Fibroblast of lung (primary cell): ENCODE results near the gene SLC25A5. TPM values are rescaled to one million over a fixed set of nuclear protein-coding genes. Genes with fewer than 3 reads are reported as not detected.
"Not testable (repeated sequence)": the region's sequence is repeated elsewhere in the genome, so short reads cannot be mapped to it uniquely, and the experiment has no call there.

Experiments used
- DNase-seq, 2 donors: peaks; one replicate each; pipeline versions ENCODE4 v3.0.0 to v3.0.0-alpha.2; 2010; ENCODE audit warnings: low read depth in 2 of 2
- H2AFZ ChIP-seq: 2 replicates; pipeline ENCODE4 v1.5.1; 2012; ENCODE audit warnings: low read length, control low read depth, inconsistent platforms
- H3K27ac ChIP-seq: 2 replicates; pipeline ENCODE4 v1.5.1; 2011; ENCODE audit warnings: low read length, control low read depth; ENCODE audit not compliant: insufficient read depth
- H3K27me3 ChIP-seq: 2 replicates; pipeline ENCODE4 v1.5.1; 2011; ENCODE audit warnings: mild to moderate bottlenecking, low read length; ENCODE audit not compliant: control insufficient read depth, insufficient read depth
- H3K36me3 ChIP-seq: 2 replicates; pipeline ENCODE4 v1.5.1; 2011; ENCODE audit warnings: low read length; ENCODE audit not compliant: control insufficient read depth, insufficient read depth
- H3K4me1 ChIP-seq: 2 replicates; pipeline ENCODE4 v1.5.1; 2011; ENCODE audit warnings: low read length; ENCODE audit not compliant: control insufficient read depth, insufficient read depth; ENCODE audit errors: extremely low read depth
- H3K4me2 ChIP-seq: 2 replicates; pipeline ENCODE4 v1.5.1; 2011; ENCODE audit warnings: low read length, control low read depth; ENCODE audit not compliant: insufficient read depth; ENCODE audit errors: extremely low read depth
- H3K4me3 ChIP-seq, 4 experiments: fragments of 200-600 bp in 1 of 4; sonication (generic) in 1 of 4; replicated peaks in 1 of 4; 2 replicates each; pipeline ENCODE4 v1.5.1; 2011 to 2016; ENCODE audit warnings: low read length in 4 of 4, low read depth in 3 of 4, mild to moderate bottlenecking in 3 of 4, control low read depth in 2 of 4, inconsistent platforms in 1 of 4, mixed read lengths in 1 of 4; ENCODE audit not compliant: insufficient read depth in 1 of 4; ENCODE audit errors: control extremely low read depth in 1 of 4
- H3K79me2 ChIP-seq: 2 replicates; pipeline ENCODE4 v1.5.1; 2012; ENCODE audit warnings: mild to moderate bottlenecking, low read length, inconsistent platforms; ENCODE audit not compliant: control insufficient read depth, insufficient read depth
- H3K9ac ChIP-seq: 2 replicates; pipeline ENCODE4 v1.5.1; 2011; ENCODE audit warnings: mild to moderate bottlenecking, low read length, control low read depth; ENCODE audit not compliant: insufficient read depth
- H3K9me3 ChIP-seq: 2 replicates; pipeline ENCODE4 v1.5.1; 2012; ENCODE audit warnings: low read depth, low read length; ENCODE audit not compliant: control insufficient read depth, insufficient read depth
- H4K20me1 ChIP-seq: 2 replicates; pipeline ENCODE4 v1.5.1; 2011; ENCODE audit warnings: low read length; ENCODE audit not compliant: control insufficient read depth, insufficient read depth; ENCODE audit errors: extremely low read depth
- CTCF ChIP-seq, 2 donors: IDR thresholded peaks in 1 of 2; conservative IDR thresholded peaks in 1 of 2; 1 replicate in 1 of 2; 2 replicates in 1 of 2; pipeline ENCODE4 v1.5.1; 2011 to 2012; ENCODE audit warnings: low read length in 2 of 2, control low read depth in 1 of 2, inconsistent platforms in 1 of 2, low read depth in 1 of 2, mild to moderate bottlenecking in 1 of 2
- EZH2 ChIP-seq: IDR thresholded peaks from 2 replicates; pipeline ENCODE4 v1.5.1; 2012; ENCODE audit warnings: low read length, control low read depth, mild to moderate bottlenecking; ENCODE audit errors: missing control alignments
- polyA plus RNA-seq, 2 donors: library from polyadenylated mRNA; depleted of rRNA in 1 of 2; stranded (reverse) in 1 of 2; unstranded in 1 of 2; fragments of >200 nt; gene quantifications; 2 replicates each; pipeline ENCODE4 v1.2.1, GENCODE V29; 2011 to 2012; ENCODE audit warnings: missing spikeins in 1 of 2
- total RNA-seq: library from RNA; depleted of rRNA; stranded (reverse); fragments of >200 nt; gene quantifications from 2 replicates; pipeline ENCODE4 v1.2.1, GENCODE V29; 2014

Gene SLC25A5
- total and polyA plus RNA-seq, 2 donors (not counting 1 experiment from before 2014, with no cell fraction given): 157 to 255 TPM

- H3K36me3 ChIP-seq: no peaks in the 10 kb centered on the region
- no peak for TF ChIP-seq CTCF (conservative IDR thresholded peaks at IDR 0.05 in 1 of 2, IDR thresholded peaks at IDR 0.05 in 1 of 2; ENCODE audit: low read depth in 1 of 2, low read length in 2 of 2)
- no peak overlapping the region for H3K27ac ChIP-seq
- H2AFZ ChIP-seq: peak overlapping the region; percentile 62
- H3K4me2 ChIP-seq: peak overlapping the region; percentile 59
- no peaks in the 10 kb centered on the region for H4K20me1 ChIP-seq
- no peaks in the 10 kb centered on the region for H3K27me3 ChIP-seq
- H3K9me3 ChIP-seq: no peaks in the 10 kb centered on the region
- peak overlapping the region in 2 of 4 experiments; percentile 38 to 51 for H3K4me3 ChIP-seq
- no peaks in the 10 kb centered on the region for H3K4me1 ChIP-seq
- no peak for DNase-seq
- no peak overlapping the region for H3K9ac ChIP-seq
- no peaks in the 10 kb centered on the region for H3K79me2 ChIP-seq
These were observed 13.8 kb downstream of the SLC25A5 start for GRCh38 chrX:119482041-119482440.

- Histone ChIP-seq H3K27me3 (no peaks in the 10 kb centered on the region), H3K4me2 (peak overlapping the region; percentile 59), H3K36me3 (no peaks in the 10 kb centered on the region), H3K9ac (peak overlapping the region; percentile 7), H2AFZ (peak overlapping the region; percentile 62), H3K79me2 (no peaks in the 10 kb centered on the region), H3K27ac (no peak overlapping the region), H3K4me3 (peak overlapping the region in 2 of 4 experiments; percentile 38 to 51), H3K9me3 (no peaks in the 10 kb centered on the region), H4K20me1 (no peaks in the 10 kb centered on the region), H3K4me1 (no peaks in the 10 kb centered on the region)
- peak; percentile 39 for DNase-seq
- TF ChIP-seq EZH2: no peak
- TF ChIP-seq CTCF (conservative IDR thresholded peaks at IDR 0.05 in 1 of 2, IDR thresholded peaks at IDR 0.05 in 1 of 2; ENCODE audit: low read depth in 1 of 2, low read length in 2 of 2): peak; percentile 50 to 55
These were observed 14.5 kb downstream of the SLC25A5 start for GRCh38 chrX:119482481-119483480.

GRCh38 chrX:119486745-119487144 lies 18.5 kb downstream of the SLC25A5 start:
- Histone ChIP-seq H3K9ac (no peak overlapping the region), H4K20me1 (no peaks in the 10 kb centered on the region), H3K4me3 (no peak overlapping the region), H3K9me3 (no peaks in the 10 kb centered on the region), H3K4me1 (no peaks in the 10 kb centered on the region), H3K27me3 (no peaks in the 10 kb centered on the region), H3K79me2 (no peaks in the 10 kb centered on the region), H2AFZ (no peak overlapping the region), H3K36me3 (no peaks in the 10 kb centered on the region), H3K27ac (no peak overlapping the region), H3K4me2 (no peak overlapping the region)
- TF ChIP-seq CTCF (conservative IDR thresholded peaks at IDR 0.05 in 1 of 2, IDR thresholded peaks at IDR 0.05 in 1 of 2; ENCODE audit: low read depth in 1 of 2, low read length in 2 of 2): no peak
- TF ChIP-seq EZH2: no peak
- no peak for DNase-seq

GRCh38 chrX:119487766-119488165 lies 19.5 kb downstream of the SLC25A5 start:
- not testable (repeated sequence) for H3K4me3 ChIP-seq, H3K36me3 ChIP-seq, H3K9me3 ChIP-seq, H3K4me1 ChIP-seq, H3K27me3 ChIP-seq, H3K79me2 ChIP-seq, H4K20me1 ChIP-seq, DNase-seq, H3K4me2 ChIP-seq, H3K27ac ChIP-seq, H2AFZ ChIP-seq, H3K9ac ChIP-seq
